GM04504 (cell line): ENCODE results near the gene SFXN4.
"Not testable (repeated sequence)": the region's sequence is repeated elsewhere in the genome, so short reads cannot be mapped to it uniquely, and the experiment has no call there.

Experiments
- DNase-seq: peaks from one replicate; pipeline ENCODE4 v3.0.0-alpha.2; 2012; ENCODE audit warnings: low read depth

SFXN4 gene

DNA sequence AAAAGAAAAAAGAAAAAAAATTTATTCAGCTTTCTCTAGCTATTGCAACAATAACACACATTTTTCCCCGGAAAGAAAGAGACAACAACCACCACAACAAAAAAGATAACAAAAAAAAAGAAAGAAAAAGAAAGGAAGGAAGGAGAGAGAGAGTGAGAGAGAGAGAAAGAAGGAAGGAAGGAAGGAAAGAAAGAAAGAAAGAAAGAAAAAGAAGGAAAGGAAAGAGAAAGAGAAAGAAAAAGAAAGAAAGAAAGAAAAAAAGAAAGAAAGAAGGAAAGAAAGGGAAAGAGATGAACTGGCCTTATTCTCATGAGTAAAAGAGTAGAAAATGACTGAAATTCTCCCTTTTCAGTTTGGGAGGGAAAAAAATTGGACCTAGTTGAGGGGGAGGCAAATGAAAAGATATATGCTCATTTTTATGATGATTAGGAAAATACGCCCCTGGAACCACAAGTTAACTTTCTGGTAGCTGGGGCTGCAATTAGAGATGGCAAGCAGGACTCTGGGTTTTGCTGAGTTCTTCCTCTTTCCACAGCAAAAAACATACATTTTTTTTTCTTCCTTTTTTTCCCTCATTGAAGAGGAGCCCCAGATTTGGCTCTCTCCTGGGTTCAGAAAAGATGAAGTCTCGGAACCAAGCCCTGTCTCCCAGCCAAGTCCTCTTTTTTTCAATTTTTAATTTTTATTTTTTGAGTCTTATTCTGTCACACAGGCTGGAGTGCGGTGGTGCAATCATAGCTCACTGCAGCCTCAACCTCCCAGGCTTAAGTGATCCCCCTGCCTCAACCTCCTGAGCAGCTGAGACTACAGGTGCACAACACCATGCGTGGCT is 25.7 kb upstream of the SFXN4 start:
- DNase-seq = no peak

- DNase-seq = peak; percentile 92
Measured at GRCh38 chr10:119190353-119190752, 24.8 kb upstream of the SFXN4 start.

DNA sequence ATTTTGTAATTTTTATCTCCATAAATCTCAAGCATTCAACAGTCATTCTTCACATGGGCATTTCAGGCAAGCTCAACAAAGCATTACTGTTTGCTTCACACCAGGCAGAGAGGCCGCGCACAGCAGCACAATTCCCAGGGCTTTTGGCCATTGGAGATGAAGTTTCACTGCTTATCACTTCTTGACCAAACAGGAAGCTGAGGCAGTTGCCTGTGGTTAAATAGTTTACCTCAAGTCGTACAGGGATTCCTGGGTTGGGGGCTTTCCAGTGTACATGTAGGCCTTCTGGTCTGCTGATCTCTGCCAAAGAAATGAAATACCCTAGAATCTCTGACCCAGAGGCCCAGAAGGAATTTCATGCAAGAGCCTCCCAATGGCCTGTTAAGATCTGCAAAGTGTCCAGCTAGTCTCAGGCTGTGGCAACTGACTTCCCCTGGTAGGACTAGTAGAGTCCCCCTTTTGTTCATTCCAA is 24.3 kb upstream of the SFXN4 start:
- no peak for DNase-seq

DNA sequence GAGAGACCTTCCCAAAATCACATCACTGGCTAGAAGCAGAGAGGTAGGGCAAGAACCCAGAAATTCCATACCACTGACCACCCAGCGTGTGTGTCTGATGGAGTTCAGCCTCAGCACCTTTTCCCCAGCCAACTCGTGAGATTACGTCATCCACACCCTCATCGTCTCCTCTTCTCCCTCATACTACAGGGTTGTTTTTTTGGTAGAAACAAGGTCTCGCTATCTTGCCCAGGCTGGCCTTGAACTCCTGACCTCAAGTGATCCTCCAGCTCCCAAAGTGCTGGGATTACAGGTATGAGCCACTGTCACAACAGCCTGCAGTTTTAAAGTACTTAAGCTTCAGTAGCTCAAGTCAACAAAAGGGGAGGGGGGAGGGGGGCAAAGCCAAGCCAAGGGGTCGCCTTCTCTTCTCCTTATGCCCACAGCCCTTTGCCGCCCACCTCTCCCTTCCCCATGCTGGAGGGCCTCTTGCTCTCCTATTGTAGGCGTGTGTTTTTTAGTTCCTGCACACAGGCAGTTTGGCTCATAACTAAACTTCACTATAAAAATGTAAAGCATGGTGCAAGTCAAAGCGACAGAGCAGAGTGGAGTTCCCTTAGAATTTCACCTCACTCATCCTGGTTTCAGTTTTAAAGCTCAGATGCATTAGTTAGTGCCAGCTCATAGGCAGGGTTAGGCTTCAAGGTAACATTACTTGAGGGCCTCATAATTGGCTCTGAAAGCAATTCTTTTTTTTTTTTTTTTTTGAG is 18.3 kb upstream of the SFXN4 start:
- no peak for DNase-seq

DNA sequence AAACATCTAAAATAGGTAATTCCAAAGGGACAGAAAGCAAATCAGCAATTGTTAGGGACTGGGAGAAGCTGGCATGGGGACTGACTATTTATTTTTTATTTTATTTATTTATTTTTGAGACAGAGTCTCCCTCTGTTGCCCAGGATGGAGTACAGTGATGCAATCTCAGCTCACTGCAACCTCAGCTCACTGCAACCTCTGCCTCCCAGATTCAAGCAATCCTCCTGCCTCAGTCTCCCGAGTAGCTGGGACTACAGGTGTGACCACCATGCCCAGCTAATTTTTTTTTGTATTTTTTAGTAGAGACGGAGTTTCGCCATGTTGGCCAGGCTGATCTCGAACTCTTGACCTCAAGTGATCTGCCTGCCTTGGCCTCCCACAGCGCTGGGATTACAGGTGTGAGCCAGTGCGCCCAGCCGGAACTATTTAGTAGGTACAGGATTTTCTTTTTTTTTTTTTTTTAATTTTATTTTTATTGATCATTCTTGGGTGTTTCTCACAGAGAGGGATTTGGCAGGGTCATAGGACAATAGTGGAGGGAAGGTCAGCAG is 15.4 kb upstream of the SFXN4 start:
- DNase-seq = not testable (repeated sequence)

GRCh38 chr10:119178372-119179119 is 13.0 kb upstream of the SFXN4 start, which contains the start of gene PRDX3:
TSS of gene PRDX3 (minus strand) at chr10:119178812. CDS start at chr10:119178790, 22 bp downstream.
- peak; percentile 67 for DNase-seq

DNA sequence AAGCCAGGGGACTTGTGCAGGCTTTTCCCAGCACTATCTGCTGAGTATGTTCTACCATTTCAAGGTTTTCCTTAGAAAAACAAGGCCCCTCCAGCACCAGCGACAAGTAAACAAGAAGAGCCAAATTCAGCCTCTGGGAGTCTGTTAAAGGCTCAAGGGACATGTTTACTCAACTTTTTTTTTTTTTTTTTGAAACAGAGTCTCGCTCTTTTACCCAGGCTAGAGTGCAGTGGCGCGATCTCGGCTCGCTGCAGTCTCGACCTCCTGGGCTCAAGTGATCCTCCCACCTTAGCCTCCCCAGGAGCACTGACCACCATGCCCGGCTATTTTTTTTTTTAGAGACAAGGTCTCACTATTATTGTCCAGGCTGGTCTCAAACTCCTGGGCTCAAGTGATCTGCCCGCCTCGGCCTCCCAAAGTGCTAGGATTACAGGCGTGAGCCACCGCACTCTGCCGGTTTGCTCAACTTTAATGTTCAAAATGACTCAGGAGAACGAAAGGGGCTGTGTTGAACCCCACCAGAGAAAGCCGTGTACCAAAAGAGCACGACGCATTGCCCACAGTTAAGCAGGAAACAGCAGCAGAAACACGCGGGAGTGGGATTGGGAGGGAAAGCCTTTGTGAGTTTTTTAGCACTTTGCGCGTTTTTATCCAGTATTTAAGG is 12.3 kb upstream of the SFXN4 start:
- no peak for DNase-seq

- no peak for DNase-seq
Measured at GRCh38 chr10:119176166-119176565, 10.7 kb upstream of the SFXN4 start.

DNA sequence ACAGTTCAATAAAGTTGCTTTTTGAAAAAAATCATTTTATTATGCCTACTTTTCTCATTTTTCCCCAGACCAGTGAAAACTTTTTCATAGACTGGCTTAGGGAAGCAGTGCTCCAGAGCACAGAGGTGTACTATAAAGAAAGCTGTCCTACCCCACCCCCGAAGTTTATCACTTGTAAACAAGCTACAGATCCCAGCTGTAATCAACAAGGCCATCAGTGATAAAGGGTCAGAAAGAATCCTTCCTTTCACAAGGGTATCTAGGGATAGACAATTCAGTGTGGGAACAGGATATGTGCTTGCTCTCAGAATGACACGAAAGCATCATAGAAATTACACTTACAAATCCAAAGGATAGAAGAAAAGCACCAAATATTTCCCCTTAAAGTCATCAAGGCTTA is 8.6 kb upstream of the SFXN4 start:
- DNase-seq = no peak

GRCh38 chr10:119167041-119167440 is 1.5 kb upstream of the SFXN4 start:
- DNase-seq = no peak

DNA sequence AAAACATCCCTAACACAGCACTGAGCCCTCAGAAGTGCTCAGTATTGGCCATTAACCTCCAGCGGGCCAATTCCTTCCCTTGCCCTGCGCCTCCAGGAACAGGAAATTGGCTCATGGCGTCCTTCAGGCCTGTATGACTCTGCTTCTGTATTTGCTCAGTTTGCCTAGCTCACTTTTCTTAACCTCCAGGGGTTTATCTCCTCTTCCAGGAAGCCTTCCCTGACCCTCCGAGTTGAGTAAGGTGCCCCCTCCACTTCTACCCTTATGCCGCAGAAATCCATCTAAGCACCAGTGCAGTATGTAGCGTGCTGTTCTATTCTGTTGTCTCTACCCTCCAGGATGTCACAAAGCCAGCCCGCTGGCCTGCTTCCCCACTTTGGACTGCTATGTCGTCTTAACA is 1.1 kb upstream of the SFXN4 start:
- DNase-seq = no peak

GRCh38 chr10:119166118-119166500 is 595 bp upstream of the SFXN4 start:
- no peak for DNase-seq

- no peak for DNase-seq
Measured at GRCh38 chr10:119162452-119163092, 2.9 kb downstream of the SFXN4 start.

DNA sequence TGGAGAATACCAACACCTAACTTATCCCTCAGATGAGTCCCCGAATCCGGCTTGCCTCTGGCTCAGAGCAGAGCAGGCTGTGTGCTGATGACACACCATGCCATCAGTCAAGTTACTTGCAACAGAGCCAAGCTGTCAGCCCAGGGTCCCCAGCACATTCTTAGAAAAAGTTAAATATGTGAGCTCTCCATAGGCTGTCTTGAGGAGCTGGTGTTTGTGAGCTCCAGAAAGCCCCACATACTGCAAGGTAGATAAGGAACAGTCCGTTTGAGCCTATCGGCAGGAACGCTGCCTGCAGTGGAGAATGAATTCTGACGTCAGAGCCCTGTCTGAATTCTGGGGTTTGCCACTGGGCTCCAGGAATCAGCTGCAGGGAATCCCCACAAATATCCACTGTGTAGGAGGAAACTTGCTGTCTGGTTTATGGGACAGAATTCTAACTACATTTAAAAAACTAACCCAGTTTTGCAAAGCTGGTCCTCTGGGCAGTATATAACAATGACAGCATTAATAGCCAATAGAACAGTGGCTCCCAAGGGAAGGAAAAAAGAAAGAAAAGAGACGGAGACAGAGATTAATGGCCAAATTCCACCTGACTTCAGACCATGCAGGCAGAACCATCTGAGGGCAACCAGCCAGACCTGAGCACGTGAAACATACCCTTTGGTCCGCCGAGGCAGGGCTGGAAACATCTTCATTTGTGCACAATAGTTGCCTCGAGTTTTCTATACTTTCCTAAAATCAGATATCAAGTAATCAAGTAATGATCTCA is 3.6 kb downstream of the SFXN4 start:
- no peak for DNase-seq

DNA sequence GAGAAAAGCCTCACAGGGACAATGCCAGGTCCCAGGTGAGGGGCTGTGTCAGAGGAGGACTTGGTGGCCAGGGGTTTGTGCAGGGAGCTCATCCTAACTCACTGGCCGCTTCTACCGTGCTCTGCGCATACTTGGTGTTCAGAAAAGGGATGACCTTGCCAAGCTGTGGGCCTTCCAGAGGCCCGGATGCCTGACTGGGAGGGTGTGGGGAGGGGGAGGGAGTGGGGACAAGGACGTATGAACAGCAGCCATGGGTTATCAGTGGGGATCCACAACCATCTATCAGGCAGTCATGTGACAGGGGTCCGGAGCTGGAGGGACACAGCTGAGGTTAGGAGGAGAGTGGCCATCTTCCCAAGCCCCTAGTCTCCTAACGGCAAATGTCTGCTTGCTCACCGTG is 6.2 kb downstream of the SFXN4 start:
- DNase-seq = no peak

DNA sequence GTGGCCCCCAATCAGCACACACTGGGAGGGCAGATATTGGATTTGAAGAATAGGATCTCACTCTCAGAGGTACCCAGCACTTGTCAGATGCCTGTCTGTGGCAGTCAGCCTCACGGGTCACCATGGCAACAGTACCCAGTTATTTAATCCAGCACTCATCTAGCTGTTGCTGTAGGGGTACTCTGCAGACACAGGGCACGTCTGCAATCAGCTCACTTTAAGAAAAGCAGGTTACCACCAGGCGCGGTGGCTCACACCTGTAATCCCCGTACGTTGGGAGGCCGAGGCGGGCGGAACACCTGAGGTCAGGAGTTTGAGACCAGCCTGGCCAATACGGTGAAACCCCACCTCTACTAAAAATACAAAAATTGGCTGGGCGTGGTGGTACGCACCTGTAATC is 11.9 kb downstream of the SFXN4 start:
- DNase-seq = no peak

GRCh38 chr10:119153041-119153440 is 12.5 kb downstream of the SFXN4 start:
- DNase-seq = no peak

DNA sequence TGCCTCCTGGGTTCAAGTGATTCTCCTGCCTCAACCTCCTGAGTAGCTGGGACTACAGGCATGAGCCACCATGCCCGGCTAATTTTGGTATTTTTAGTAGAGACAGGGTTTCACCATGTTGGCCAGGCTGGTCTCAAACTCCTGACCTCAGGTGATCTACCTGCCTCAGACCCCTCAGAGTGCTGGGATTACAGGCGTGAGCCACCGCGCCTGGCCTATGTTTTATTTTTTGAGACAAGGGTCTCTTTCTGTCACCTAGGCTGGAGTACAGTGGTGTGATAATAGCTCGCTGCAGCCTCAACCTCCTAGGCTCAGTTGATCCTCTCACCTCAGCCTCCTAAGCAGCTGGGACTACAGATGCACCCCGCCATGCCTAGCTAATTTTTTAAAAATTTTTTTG is 13.9 kb downstream of the SFXN4 start:
- DNase-seq = not testable (repeated sequence)

DNA sequence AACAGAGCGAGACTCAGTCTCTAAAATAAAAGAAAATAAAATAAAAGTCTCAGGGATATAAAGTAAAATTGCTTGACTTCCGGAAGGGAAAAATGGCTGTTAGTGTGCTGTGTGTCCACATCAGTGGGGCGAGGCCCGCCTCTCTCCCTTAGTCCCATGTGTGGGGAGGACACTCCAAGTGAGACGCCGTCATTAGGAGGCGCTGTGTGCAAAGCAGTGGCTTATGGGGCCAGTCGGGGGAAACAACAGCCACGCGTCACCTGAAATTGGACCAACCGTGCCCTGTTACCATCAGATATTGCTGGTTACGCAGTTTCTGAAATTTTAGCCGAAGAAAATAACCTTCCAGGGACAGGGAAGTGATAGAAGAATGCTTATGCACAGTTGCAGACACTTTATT is 15.8 kb downstream of the SFXN4 start:
- DNase-seq = no peak

DNA sequence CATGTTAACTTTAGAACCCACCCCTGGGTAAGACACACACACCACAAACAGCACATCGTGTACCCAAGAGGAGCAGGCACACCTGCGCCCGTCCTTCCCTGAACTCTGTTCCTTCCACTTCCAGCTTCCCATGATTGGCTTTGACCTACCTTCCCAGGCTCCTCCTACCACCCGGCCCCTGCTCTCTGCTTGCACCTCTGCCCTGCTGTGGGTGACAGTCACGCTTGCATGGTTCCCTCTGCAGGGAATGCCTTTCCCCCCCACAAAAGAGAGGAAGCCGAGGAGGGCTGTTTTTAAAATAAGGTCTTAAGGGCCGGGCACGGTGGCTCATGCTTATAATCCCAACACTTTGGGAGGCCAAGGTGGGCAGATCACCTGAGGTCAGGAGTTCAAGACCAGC is 16.4 kb downstream of the SFXN4 start:
- DNase-seq = no peak
